NB4 (cell line): ENCODE data around the gene GNAT3.

Experiments
- DNase-seq: peaks from one replicate; pipeline ENCODE4 v3.0.0; 2010; ENCODE audit warnings: low read depth
- H3K4me3 ChIP-seq: one replicate; pipeline ENCODE4 v1.5.1; 2011; ENCODE audit warnings: mild to moderate bottlenecking, low read depth, low read length, moderate library complexity
- MYC ChIP-seq: IDR thresholded peaks from 2 replicates; pipeline ENCODE4 v1.6.1; 2011; ENCODE audit warnings: low read depth, low read length
- POLR2A ChIP-seq: IDR thresholded peaks from 2 replicates; pipeline ENCODE4 v1.6.1; 2011; ENCODE audit warnings: mild to moderate bottlenecking; ENCODE audit not compliant: insufficient read length; ENCODE audit errors: extremely low read depth
- TF ChIP-seq, protein P1 (sequence below): IDR thresholded peaks from one replicate; pipeline ENCODE4 v1.5.1; 2012; ENCODE audit warnings: low read depth, low read length
- TF ChIP-seq, protein P2 (sequence below): IDR thresholded peaks from 2 replicates; pipeline ENCODE4 v1.6.1; 2011; ENCODE audit warnings: low read depth, low read length

Gene GNAT3

DNA sequence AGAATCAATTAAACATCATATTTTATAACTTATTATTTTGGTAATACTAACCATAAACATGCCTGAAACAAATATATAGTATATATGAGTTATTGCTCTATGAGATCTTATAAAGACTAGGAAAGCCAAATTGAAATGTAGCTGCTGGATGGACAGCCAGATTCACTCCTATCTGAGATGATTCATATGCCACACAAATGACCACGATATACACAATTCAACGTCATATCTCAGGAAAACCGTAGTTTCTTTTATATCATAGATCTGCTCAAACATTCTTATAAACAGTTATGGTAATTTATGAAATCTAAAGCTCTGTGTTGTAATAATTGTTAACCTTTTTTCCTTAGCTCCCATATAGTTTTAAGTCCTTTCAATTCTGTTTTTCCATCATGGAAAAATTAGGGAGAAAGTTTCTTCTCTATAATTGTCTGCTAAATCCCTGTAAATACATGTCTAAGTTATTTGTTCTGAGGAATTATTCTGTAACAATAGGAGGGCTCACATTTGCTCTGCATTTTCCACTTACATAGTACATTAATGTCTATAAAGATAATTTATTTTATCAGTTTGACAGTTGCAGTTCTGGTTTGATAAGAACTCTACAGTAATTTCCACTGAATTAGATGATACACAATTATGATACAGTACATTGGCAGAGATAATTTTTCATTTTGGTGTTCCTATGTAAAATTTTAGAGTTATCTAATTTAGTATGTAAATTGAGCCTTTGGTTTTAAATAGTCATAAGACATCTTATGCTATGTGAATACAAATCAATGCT, 42.7 kb downstream of the GNAT3 start:
- DNase-seq, result no peak
- no peak overlapping the region for H3K4me3 ChIP-seq
- TF ChIP-seq POLR2A (no peak), MYC (no peak)
- TF ChIP-seq, protein P1, sequence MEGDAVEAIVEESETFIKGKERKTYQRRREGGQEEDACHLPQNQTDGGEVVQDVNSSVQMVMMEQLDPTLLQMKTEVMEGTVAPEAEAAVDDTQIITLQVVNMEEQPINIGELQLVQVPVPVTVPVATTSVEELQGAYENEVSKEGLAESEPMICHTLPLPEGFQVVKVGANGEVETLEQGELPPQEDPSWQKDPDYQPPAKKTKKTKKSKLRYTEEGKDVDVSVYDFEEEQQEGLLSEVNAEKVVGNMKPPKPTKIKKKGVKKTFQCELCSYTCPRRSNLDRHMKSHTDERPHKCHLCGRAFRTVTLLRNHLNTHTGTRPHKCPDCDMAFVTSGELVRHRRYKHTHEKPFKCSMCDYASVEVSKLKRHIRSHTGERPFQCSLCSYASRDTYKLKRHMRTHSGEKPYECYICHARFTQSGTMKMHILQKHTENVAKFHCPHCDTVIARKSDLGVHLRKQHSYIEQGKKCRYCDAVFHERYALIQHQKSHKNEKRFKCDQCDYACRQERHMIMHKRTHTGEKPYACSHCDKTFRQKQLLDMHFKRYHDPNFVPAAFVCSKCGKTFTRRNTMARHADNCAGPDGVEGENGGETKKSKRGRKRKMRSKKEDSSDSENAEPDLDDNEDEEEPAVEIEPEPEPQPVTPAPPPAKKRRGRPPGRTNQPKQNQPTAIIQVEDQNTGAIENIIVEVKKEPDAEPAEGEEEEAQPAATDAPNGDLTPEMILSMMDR, result no peak
- TF ChIP-seq, protein P2, sequence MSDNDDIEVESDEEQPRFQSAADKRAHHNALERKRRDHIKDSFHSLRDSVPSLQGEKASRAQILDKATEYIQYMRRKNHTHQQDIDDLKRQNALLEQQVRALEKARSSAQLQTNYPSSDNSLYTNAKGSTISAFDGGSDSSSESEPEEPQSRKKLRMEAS, result no peak

DNA sequence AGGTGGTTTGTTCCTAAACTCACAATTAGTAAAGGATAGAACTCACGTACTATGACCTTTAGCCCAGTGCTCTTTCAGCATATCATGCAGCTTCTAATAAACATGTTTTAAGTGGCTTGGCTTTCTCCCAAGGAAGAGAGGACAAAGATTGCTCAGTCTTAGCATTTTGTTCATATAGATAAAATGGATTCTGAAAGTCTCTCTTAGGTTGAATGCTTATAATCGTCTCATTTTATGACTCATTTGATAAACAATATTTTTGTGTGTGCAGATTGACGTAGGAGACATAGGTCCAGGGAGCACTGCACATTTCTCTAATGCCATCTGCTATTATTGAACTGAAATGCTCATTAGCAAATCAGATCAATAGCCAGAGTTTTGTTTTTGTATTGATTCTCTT, 44.8 kb downstream of the GNAT3 start:
- H3K4me3 ChIP-seq, result no peak overlapping the region
- no peak for DNase-seq
- TF ChIP-seq POLR2A (no peak), MYC (no peak)
- TF ChIP-seq, protein P1, result no peak
- TF ChIP-seq, protein P2, result no peak

DNA sequence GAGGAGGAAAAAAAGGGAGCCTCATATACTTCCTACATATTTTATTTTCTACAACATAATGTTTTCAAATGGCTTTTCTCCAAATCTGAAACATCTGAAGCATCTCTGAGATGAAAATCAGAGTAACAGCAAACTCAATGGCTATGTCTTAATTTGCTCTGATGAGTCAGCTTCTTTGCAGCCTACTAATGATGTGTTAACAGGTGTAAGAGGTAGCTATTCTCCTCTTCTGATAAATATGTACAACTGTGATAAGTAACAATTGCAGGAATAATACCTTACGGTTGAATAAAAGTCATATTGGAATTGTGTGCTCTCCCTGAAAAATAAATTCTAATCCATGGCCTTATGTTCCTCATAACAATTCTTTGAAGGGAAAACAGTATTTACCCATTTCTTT, 45.2 kb downstream of the GNAT3 start:
- no peak for DNase-seq
- no peak for TF ChIP-seq MYC
- TF ChIP-seq, protein P2, result no peak
- TF ChIP-seq, protein P1, result no peak
- TF ChIP-seq POLR2A, result no peak
- H3K4me3 ChIP-seq, result no peak overlapping the region

DNA sequence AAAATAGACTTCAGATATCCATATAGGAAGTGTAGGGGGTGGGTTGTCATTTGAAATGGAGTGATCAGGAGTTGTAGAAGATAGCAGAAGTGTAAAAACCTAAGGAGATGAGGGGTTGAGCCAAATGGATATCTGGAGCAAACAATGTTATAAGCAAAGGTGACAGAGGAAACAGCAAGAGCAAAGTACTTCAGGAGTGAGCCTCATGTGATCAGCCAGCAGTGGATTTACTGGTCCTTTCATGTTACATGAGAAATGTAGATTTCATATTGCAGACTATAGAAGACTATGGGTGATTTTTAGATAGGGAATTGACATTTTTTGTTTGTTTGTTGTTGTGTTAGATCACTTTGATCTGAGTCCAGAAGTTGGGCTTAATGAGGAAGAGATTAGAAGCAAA, 47.7 kb downstream of the GNAT3 start:
- TF ChIP-seq, protein P1, result no peak
- TF ChIP-seq, protein P2, result no peak
- TF ChIP-seq MYC, result no peak
- no peak for TF ChIP-seq POLR2A
- H3K4me3 ChIP-seq, result no peak overlapping the region
- DNase-seq, result no peak

DNA sequence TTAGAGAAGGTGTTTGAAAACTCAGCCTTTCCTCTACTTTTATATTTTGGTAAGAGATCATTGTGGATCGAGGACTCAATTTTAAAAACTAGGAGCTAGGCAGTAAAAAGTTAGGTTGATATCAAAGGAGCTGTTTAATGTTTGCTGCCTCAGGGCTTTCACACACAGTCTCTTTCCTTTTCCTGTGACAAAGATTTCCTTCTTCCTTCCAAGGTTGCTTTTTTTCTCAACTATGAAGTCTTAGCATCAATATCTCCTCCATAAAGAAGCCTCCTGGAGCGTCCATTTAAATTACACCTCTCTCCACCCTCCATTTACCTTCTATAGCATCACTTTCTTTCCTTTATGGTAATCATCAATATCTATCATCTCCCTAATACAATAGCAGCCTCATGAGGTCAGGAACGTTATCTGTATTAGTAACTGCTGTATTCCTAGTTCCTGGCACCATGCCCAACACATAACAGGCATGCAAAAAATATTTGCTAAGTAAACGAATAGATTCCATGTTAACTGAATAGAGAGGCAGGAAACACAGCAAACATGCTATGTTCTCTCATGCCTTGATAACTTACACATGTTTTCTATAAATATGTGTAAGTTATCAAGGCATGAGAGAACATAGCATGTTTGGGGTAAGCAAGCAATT, 48.5 kb downstream of the GNAT3 start:
- H3K4me3 ChIP-seq, result no peak overlapping the region
- DNase-seq, result no peak
- TF ChIP-seq, protein P2, result no peak
- TF ChIP-seq POLR2A, result no peak
- TF ChIP-seq, protein P1, result no peak
- TF ChIP-seq MYC, result no peak
